ENCODE results near the gene MON1B.

MON1B gene

DNA sequence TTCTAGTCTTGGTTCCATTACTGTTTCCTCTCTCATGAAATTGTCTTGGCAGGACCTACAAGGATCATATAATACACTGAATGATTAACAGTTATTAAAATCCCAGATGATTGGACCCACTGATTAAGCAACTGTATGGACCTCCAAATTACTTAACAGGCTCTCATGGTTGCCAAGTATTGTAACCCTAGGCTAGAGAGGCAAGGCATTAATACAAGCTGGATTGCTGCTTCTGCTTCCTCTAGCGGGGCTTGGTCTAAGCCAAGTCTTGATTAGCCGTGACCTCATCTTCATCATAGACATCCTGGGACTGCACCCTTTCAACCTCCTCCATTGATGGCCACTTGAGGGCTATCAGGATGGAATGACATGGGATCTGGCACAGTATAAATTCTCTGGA lies 55.2 kb downstream of the MON1B start:
- DNase-seq (ENCODE audit: low read depth in 2 of 2): no peak

DNA sequence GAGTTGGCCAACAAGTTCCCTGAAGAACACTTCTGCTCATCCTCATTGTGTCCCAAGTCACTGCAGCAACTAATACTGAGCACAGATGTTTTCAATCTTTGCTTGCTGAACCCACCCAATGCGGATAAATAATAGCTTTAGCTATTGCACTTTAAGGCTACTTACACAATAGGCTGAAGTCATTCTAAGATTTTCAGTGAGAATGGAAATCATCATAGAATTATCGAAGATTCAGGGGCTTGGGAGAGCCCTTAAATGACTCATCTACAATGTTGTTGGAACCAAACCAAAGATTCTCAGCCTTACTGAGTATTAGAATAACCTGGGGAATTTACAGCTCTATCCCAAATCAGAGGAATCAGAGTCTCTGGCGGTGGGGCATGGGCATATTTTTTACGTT lies 59.4 kb downstream of the MON1B start:
- DNase-seq (ENCODE audit: low read depth in 2 of 2): no peak
